ENCODE measurements around the gene ZNF25. TPM values are rescaled to one million over a fixed set of nuclear protein-coding genes. Genes with fewer than 3 reads are reported as not detected.
A peak's percentile ranks its signal among the peaks of the same experiment; 100 is the strongest.
"Not testable (repeated sequence)": the region's sequence is repeated elsewhere in the genome, so short reads cannot be mapped to it uniquely, and the experiment has no call there.

Gene ZNF25
- total RNA-seq, result 11.5 TPM
- long read RNA-seq, full-length matches to known transcripts, result 12 of 26 reads
- long read RNA-seq, partial matches to known transcripts, result 2 of 26 reads
- long read RNA-seq, other reads (novel, unspliced or antisense), result 12 of 26 reads

GRCh38 chr10:37976091-37976879 is at the start of gene ZNF25:
Gene ZNF25 (minus strand): TSS chr10:37976647. CDS start chr10:37971722, 4,925 bp downstream.
- Histone ChIP-seq H3K27ac (peak within 1 kb of the TSS; percentile 99), H3K4me1 (peaks cover 12% of the 10 kb centered on the region), H3K4me3 (peak within 1 kb of the TSS; percentile 94), H3K9me3 (no peaks in the 10 kb centered on the region), H3K36me3 (no peaks in the 10 kb centered on the region), H3K27me3 (no peaks in the 10 kb centered on the region)
- DNase-seq (peak; percentile 99), ATAC-seq (peak; percentile 98)
- peak; percentile 82 for TF ChIP-seq CTCF (IDR thresholded peaks at IDR 0.05)
- intact Hi-C loops (cut with DNase I), result no loop called here

- Histone ChIP-seq H3K27me3 (no peaks in the 10 kb centered on the region), H3K36me3 (peaks cover 83% of the 10 kb centered on the region), H3K4me1 (no peaks in the 10 kb centered on the region), H3K4me3 (no peak overlapping the region), H3K27ac (no peak overlapping the region), H3K9me3 (no peaks in the 10 kb centered on the region)
- no peak for TF ChIP-seq CTCF (IDR thresholded peaks at IDR 0.05)
- intact Hi-C loops (cut with DNase I), result no loop called here
- DNase-seq (no peak), ATAC-seq (peak; percentile 63)
These were observed 48.8 kb upstream of the ZNF25 start for GRCh38 chr10:38025283-38025682.

- DNase-seq; ATAC-seq; H3K9me3 ChIP-seq; H3K27me3 ChIP-seq; H3K27ac ChIP-seq; H3K4me3 ChIP-seq; intact Hi-C loops (cut with DNase I); H3K4me1 ChIP-seq: not testable (repeated sequence)
- peaks cover 87% of the 10 kb centered on the region for H3K36me3 ChIP-seq
These were observed 42.7 kb upstream of the ZNF25 start for GRCh38 chr10:38019124-38019523.

- Histone ChIP-seq H3K36me3 (peaks cover 72% of the 10 kb centered on the region), H3K27ac (no peak overlapping the region), H3K4me1 (peaks cover 8% of the 10 kb centered on the region), H3K9me3 (no peaks in the 10 kb centered on the region), H3K27me3 (no peaks in the 10 kb centered on the region), H3K4me3 (no peak overlapping the region)
- no peak for TF ChIP-seq CTCF (IDR thresholded peaks at IDR 0.05)
- DNase-seq (no peak), ATAC-seq (no peak)
- intact Hi-C loops (cut with DNase I), result no loop called here
These were observed 39.9 kb upstream of the ZNF25 start for GRCh38 chr10:38016354-38016753.

- ATAC-seq, result peak; percentile 95
- Histone ChIP-seq H3K27ac (peak within 1 kb of the TSS; percentile 99), H3K4me3 (peak within 1 kb of the TSS; percentile 76), H3K27me3 (no peaks in the 10 kb centered on the region), H3K36me3 (peaks cover 13% of the 10 kb centered on the region), H3K9me3 (no peaks in the 10 kb centered on the region), H3K4me1 (peaks cover 14% of the 10 kb centered on the region)
- no peak for TF ChIP-seq CTCF (IDR thresholded peaks at IDR 0.05)
- DNase-seq, result peak; percentile 96
- intact Hi-C loops (cut with DNase I), result no loop called here
These were observed 33.9 kb upstream of the ZNF25 start, which contains the start of gene ZNF33A for GRCh38 chr10:38010119-38010903. Gene ZNF33A (plus strand): TSS chr10:38010675. CDS start chr10:38012342, 1,667 bp downstream.

- no peak overlapping the region for H3K27ac ChIP-seq
- DNase-seq (no peak), ATAC-seq (no peak)
- peaks cover 14% of the 10 kb centered on the region for H3K4me1 ChIP-seq
- no peaks in the 10 kb centered on the region for H3K27me3 ChIP-seq
- H3K4me3 ChIP-seq, result no peak overlapping the region
- no peaks in the 10 kb centered on the region for H3K36me3 ChIP-seq
- H3K9me3 ChIP-seq, result no peaks in the 10 kb centered on the region
- intact Hi-C loops (cut with DNase I), result no loop called here
- no peak for TF ChIP-seq CTCF (IDR thresholded peaks at IDR 0.05)
These were observed 31.5 kb upstream of the ZNF25 start for GRCh38 chr10:38007991-38008390.

Measured in upper lobe of right lung (tissue), 1 donor.